Hematopoietic multipotent progenitor cell treated with erythropoietin and hydrocortisone succinate and interleukin-3 and kit ligand, for 4 days (in vitro differentiated cells): ENCODE data around the gene MYBPC2.

Source experiments
- DNase-seq: peaks from one replicate; pipeline ENCODE4 v3.0.0-alpha.2; 2015

Gene MYBPC2

DNA sequence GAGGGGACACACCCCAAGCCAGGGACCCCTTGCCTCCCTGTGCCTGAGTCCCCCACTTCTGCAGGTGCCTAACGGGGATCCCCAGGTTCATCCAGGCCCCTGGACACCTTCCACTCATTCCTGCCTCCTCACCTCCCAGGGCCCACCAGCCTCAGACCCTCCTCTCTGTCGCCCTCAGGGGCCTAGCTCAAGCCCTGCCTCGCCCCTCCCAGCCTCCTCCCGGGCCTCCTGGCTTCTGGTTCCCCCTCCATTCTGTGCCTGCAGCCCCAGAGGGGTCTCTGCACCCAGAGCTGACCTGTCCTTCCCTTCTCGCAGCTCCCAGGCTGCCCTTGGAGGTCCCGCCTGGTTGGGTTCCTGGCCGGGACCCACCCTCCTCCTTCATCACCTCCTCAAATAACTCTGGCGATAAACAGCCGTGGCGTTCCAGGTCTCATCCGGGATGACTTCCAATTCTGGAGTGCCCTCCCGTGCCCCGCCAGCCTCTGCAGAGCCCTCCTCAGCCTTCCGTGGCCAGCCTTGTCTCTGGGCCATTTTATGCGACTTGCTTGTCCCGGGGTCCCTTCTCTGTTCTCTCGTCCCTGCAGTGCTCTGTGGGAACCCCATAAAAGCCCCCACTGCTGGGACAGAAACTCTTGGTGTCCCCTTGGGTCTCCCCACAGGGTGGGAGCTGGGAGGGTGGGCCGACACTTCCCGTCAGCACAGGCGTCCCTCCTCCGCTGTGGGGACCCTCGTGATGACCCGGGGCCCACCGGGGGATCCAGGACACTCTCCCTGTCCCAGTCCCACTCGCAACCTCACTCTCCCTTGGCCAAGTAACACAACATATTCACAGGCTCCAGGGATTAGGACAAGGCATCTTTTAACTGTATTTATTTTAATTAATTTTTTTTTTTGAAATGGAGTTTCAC lies 69.1 kb downstream of the MYBPC2 start:
- DNase-seq, result no peak

DNA sequence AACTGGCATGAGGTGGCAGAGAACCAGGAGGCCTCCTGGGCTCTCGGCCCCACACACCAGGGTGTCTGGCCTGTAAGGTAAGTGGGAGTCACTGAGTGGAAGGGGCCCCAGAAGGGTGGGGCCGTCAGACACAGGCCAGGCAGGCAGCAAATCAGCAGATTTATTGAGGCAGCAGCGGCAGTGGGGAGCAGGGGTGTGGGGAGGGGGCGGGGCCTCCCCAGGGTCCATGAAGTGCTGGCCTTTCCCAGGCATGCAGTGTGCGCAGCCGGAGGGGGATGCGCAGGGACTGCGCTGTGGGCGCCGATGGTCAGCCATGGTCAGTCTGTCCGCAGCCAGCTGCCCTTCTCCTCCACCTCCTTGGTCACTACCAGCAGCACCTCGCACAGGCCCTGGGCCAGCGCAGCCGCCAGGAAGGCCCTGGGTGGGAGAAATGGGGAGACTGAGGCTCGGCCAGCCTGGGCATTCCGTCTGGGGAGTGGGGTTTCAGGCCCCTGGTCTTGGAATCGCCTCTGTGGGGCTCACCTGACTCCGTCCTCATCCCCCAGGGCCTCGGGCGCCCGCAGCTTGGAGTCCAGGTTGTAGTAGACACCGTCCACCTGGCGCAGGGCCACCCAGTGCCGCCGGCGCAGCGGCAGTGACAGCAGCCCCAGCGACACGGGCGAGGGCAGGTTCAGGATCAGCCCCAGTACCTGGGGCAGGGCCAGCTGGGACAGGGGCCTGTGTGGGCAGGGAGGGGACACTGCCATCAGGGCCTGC lies 73.3 kb downstream of the MYBPC2 start:
- no peak for DNase-seq

- no peak for DNase-seq
Observed at GRCh38 chr19:50506700-50507099, 74.0 kb downstream of the MYBPC2 start.

DNA sequence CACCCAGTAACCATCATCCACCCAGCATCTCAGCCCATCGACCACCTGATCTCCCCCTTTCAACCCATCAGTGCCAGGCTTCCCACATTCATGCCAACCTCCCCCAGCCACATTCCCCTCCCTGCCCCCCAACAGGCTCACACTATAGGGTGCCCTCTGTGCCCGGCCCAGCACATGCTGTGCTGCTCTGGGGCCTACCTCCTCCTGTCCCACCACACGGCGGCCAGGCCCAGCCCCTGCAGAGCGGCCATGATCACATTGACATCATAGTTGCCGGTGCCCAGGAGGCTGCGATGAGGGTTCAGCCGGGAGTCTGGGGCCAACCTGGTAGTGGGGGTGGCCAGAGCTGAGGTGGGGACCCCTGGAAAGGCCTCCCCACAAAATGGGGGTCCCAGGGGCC lies 74.7 kb downstream of the MYBPC2 start:
- no peak for DNase-seq

GRCh38 chr19:50508843-50509190 lies 76.1 kb downstream of the MYBPC2 start:
- DNase-seq, result no peak

- peak; percentile 22 for DNase-seq
Observed at GRCh38 chr19:50509366-50509765, 76.7 kb downstream of the MYBPC2 start.

DNA sequence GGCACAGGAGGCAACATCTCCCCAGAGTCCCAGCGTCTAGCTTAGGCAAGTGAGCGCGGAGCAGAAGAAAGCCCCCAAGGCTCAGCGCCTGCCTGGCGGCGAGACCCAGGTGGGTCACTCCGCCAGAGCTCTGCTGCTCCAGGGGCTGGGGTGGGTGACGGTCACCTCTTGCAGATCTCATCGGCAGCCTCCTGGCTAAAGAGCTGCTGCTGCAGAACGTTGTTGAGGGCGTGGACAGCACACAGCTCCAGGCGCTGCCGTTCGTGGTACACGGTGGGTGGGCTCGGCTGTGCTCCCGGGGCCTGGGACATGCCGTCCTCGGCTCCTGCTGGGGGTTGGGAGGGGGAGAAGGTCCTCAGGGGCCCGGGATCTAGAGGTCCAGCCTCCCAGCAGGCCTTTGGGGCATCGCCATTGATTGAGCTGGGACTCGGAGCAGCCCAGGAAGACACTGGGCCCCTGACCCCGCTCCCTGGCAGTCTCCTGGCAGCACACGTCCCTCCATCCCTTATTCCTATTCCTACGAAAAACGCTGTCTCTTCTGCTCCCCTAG lies 77.5 kb downstream of the MYBPC2 start:
- no peak for DNase-seq

- no peak for DNase-seq
Observed at GRCh38 chr19:50510700-50511068, 78.0 kb downstream of the MYBPC2 start.

DNA sequence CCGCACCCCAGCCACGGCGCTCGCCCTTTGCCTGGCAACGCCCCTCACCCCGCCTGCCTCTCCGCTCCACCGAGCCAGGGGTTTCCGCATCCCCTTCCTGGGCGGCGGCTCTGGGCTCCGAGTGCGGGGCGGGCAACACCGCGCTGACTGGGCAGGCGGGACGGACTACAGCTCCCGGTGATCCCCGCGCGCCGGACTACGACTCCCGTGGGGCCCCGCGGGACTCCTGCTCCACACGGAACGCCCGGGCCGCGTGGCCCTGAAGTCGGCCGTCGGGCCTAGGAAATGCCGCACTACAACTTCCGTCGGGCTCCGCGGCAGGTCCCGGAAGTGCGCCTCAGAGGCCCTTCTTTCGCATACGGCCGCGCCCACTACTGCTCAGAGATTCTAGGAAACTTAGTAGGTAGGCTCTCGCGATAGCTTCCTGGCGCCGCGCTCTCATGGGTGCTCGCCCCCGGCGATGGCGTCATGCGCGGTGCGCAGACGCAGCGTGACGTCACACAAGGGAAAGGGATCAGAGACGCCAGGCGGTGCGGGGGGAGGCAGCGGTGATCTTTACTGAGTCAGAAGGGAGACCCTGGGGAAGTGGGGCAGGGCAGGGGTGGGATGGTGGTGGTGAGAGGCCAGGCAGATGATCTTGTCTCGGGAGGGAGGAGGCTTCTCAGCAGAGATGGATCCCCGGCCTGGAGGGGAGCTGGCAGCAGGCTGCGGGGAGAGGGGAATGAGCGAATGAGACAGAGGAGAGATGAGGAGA lies 78.6 kb downstream of the MYBPC2 start, which contains the start of gene JOSD2:
Gene JOSD2, minus strand, starts transcription at position 123 of the 754 bp plus-strand sequence. CDS start 760 bp downstream, outside the sequence.
- DNase-seq, result peak; percentile 100

GRCh38 chr19:50512112-50512998 lies 79.7 kb downstream of the MYBPC2 start:
- DNase-seq, result no peak

DNA sequence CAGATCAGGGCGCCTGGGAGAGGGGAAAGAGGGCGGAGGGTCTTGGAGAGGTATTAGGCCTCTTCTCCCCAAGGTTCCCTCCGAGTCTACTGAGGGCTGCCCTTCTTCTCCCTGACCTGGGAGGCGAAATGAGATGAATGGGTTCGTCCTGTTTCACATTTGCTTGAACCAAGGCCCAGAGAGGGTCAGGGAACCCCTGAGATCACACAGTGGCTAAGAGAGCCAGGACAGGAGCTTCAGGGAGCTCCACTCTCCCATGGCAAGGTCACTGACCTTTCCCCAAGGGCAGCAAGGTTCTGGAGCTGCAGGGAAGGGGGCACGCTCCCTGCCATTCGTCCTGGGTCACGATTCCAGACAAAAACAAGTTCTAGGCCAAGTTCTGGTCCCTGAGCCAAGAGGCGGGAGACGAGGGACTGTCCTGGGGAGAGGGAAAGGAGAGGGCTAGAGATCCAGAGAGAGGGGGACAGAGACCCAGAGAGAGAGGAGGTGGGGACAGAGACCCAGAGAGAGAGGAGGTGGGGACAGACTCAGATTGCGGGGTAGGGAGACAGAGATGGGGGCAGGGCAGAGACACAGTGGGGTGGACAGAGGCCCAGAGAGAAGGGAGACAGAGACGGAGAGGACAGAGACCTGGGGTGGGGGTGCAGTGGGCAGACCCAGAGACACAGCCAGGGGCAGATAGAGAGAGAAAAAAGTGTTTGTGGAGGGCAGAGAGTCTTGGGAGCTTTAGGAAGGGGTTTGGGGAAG lies 80.5 kb downstream of the MYBPC2 start:
- no peak for DNase-seq

DNA sequence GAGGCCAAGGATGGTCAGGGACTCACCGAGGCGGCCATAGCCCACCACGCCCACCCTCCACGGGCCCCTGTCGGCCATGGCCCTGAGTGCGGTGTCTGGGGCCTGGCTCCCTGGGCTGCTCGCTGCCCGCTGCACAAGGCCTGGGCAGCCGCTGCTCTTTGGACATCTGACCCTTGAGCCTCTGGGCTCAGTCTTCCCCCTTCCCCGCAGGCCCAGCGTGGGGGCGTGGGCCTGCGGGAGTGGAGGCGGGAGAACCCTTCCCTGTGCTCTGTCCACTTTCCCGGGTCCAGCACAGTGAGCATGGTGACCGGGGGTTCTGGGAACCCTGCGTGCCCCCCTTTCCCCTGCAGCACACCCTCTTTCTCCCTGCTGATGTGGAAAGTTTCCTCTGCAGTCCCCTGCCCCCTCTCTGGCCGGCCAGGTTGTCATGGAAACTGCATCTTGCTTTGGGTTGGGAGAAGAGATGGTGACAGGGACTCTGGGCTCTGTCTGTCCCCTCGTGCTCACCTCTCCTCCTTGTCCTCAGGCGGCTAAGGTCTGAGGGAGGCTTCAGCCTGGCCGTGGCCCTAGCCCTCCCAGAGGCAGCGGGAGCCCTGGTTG lies 81.2 kb downstream of the MYBPC2 start, which contains the start of gene ASPDH:
Gene ASPDH, minus strand, starts transcription at position 168 of the 600 bp plus-strand sequence. Its CDS starts 90 bp downstream, at position 78.
- DNase-seq, result no peak

- no peak for DNase-seq
Observed at GRCh38 chr19:50514346-50515167, 81.9 kb downstream of the MYBPC2 start.

- no peak for DNase-seq
Observed at GRCh38 chr19:50515168-50515561, 82.5 kb downstream of the MYBPC2 start.
